ENCODE results near the gene SNRPD3.
"Not testable (repeated sequence)": the region's sequence is repeated elsewhere in the genome, so short reads cannot be mapped to it uniquely, and the experiment has no call there.

SNRPD3 gene

GRCh38 chr22:24592058-24592850, 36.5 kb downstream of the SNRPD3 start:
- DNase-seq (ENCODE audit: low read depth in 2 of 2), result no peak

GRCh38 chr22:24592851-24593558, 37.2 kb downstream of the SNRPD3 start, which contains the start of gene LRRC75B:
LRRC75B (minus strand) TSS chr22:24593073; CDS start chr22:24593039, 34 bp downstream.
- DNase-seq (ENCODE audit: low read depth in 2 of 2), result no peak

- DNase-seq (ENCODE audit: low read depth in 2 of 2), result not testable (repeated sequence)
Measured at GRCh38 chr22:24593559-24593835, 37.7 kb downstream of the SNRPD3 start.

DNA sequence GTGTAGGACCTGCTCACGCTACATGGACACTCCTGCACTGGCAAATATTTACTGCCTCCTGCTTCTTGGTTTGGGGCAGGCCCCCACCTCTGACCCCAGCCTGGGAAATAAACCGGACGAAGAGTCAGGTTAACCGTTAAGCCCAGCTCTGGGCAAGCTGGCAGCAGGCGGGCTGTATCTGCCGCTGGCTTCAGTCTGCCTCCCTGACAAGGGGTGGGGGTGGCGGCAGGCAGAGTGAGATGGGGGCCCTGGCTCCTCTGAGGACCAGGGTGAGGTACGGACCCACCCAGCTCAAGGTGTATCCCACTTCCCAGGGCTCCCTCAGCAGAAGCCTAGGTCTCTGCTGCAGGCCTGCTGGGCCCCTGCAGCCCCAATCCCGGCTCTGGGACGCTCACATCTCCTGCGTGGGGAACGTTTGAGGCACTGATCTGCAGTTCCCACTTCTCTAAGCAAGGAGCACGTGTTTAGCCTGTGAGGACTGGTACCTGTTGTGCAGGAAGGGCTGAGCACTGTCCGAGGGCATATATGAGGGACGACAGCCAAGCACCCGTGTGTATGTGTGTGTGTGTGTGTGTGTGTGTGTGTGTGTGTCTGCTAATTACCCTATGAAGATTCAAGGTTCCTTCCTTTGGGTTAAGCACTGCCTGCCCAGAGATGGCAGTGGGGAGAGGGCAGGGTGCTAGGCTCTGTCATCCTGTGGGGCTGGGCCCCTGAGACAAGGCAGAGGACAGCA, 38.2 kb downstream of the SNRPD3 start:
- DNase-seq (ENCODE audit: low read depth in 2 of 2), result no peak

DNA sequence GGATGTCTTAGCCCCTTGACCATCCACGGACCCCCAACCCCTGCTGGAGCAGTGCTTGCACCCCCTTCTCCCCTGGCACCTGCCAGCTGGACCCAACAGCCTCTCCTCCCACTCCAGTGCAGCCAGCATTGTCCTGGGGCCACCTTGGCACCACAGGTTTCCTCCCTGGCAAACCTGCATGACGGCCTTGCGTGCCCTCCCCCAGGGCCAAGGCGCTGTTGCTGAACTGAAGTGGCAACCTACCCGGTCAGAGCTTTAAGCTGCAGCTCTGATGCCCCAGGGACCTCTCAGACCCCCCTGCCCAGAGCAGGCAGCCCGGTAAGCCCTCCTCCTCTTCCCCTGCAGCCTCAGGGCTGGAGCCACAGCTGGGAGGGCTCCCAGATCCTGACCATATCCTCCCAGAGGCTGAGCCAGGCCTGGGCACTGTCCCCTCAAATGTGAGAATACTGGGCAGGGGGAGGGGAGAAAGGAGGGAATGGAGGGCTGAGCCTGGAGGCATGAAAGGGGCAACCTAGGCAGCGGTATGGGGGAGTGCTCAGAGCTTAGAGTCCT, 38.8 kb downstream of the SNRPD3 start:
- no peak for DNase-seq (ENCODE audit: low read depth in 2 of 2)

- no peak for DNase-seq (ENCODE audit: low read depth in 2 of 2)
Measured at GRCh38 chr22:24595228-24595627, 39.4 kb downstream of the SNRPD3 start.

DNA sequence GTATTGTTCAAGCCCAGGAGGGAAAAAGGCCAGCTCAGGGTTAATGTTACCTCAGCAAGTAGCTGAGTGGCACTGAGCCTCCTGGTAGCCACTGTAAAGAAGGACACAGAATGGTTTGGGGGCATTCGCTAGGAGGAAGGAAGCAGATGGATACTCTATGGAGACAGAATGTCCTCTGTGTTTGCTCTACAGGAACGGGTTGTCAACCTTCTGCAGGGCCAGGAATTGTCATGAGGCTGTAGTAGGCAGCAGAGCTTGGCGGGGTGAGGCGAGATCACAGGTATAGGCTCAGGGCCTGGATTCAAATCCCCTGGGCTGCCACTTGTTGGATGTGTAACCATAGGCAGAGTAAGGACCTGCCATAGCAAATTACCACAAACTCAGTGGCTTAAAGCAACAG, 40.1 kb downstream of the SNRPD3 start:
- DNase-seq (ENCODE audit: low read depth in 2 of 2), result no peak

GRCh38 chr22:24597076-24597475, 41.3 kb downstream of the SNRPD3 start:
- not testable (repeated sequence) for DNase-seq (ENCODE audit: low read depth in 2 of 2)

DNA sequence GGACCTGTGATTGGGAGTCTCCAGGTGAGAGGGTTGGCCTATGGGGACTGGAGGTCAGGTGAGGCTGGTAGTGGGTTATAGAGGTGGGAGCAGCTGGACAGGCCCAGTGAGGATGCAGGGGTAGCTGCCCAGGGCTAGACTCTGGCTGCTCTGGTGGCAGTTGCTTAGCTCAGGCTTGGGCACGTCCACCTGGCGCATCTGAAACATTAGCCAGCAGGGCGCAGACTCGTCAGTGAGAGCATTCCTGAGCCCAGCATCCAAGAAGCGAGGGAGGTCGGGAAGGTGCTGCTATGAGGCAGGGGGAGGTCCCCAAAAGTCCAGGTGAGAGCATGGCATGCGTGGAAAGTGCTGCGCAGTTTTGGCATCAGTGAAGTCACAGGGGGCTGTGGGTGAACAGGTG, 43.7 kb downstream of the SNRPD3 start:
- no peak for DNase-seq (ENCODE audit: low read depth in 2 of 2)

- not testable (repeated sequence) for DNase-seq (ENCODE audit: low read depth in 2 of 2)
Measured at GRCh38 chr22:24599958-24600715, 44.3 kb downstream of the SNRPD3 start.

DNA sequence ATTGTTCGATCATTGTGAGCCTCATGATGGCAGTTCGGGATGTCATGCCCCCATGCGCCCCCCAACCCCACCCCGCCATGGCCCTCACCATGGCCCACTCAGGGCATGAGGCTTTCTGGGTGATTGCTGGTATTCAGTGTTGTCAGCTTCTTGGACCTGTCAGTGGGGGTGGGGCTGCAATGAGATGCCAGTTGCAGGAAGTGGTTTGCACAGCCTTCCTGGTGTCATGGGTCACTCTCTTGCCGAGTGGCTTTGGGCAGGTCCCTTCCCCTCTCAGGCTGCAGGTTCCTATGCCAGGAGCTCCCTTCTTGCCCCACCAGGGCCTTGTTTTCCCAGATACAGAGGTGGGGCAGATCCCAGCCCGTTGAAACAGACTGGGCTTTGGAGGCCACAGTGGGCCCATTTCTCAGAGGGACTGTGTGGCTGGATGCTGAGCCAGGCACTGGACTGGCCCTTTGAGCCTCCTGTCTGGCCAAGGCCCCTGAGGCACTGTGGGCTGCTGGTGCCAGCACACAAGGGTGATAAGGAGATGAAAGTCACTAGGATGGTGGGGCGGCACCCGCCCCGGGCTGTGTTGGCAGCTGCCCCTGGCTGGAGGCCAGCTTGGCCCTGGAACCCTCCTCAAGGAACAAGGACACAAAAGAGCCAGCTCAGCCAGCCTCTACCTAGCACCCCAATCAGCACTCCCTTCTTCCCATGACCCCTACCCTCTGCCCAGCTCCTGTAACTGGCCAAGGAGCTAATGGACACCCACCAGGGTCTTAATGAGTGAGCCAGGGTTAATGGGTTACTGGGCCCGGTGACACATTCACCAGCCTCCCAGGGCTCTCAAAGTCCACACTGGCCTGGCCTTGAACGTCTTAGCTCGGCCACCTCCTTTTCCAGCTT, 45.7 kb downstream of the SNRPD3 start:
- no peak for DNase-seq (ENCODE audit: low read depth in 2 of 2)

GRCh38 chr22:24602105-24602749, 46.4 kb downstream of the SNRPD3 start:
- not testable (repeated sequence) for DNase-seq (ENCODE audit: low read depth in 2 of 2)

GRCh38 chr22:24602847-24603769, 47.3 kb downstream of the SNRPD3 start, which contains the start of gene GGT1:
GGT1 (plus strand) TSS chr22:24603193; CDS start chr22:24611082, 7,889 bp downstream.
- not testable (repeated sequence) for DNase-seq (ENCODE audit: low read depth in 2 of 2)

GRCh38 chr22:24603770-24604629, 48.2 kb downstream of the SNRPD3 start:
- DNase-seq (ENCODE audit: low read depth in 2 of 2), result not testable (repeated sequence)

DNA sequence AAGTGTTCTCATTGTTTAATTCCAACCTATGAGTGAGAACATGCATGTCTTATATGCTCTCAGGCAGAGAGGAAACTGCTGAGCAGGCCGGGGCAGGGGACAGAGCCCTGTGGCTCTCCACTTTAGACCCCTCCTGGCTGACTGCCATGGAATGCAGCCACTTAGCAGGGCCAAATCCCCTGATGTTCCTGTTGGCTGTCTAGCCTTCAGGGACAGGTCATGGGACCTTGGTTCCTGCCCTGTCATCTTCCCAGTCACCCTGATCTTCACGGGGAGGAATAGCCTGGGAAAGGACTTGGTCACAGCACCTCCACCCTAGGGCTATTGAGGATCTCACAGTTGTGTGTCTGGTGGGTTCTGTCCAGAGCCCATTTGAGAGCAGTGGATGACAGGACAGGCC, 50.5 kb downstream of the SNRPD3 start:
- DNase-seq (ENCODE audit: low read depth in 2 of 2), result not testable (repeated sequence)

GRCh38 chr22:24607429-24607983, 51.7 kb downstream of the SNRPD3 start:
- peak; percentile 25 to 30 for DNase-seq (ENCODE audit: low read depth in 2 of 2)

GRCh38 chr22:24608327-24608726, 52.5 kb downstream of the SNRPD3 start:
- DNase-seq (ENCODE audit: low read depth in 2 of 2), result not testable (repeated sequence)

Measured in stimulated activated CD8-positive, alpha-beta memory T cell treated with anti-CD3 and anti-CD28 coated beads, Interleukin-7, amount 100 ng/mL, for 4 hours (primary cell).